ENCODE data around the gene CELA2A. TPM values are rescaled to one million over a fixed set of nuclear protein-coding genes. Genes with fewer than 3 reads are reported as not detected.

Gene CELA2A
- polyA plus RNA-seq, 2 of the 4 experiments (the other 2 are of a cell fraction): not detected

DNA sequence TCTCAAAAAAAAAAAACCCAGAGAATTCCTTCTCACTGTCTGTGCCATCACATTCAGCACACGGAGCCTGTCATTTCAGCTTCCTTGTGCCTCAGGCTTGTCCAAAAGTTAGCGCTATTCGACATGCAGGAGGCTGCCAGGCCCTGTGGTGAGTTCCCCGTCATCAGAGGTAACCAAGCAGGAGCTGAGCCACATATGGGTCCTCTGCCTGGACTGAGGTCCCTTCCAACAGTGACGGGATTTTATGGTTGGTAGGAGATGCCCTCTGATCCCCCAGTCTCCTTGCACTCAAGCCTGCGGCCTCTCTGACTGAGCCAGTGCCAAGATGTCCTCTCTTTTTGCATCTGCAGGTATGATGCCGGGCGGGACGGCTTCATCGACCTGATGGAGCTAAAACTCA, 31.0 kb upstream of the CELA2A start:
- Histone ChIP-seq H3K4me2 (no peak overlapping the region), H3K9me3 (no peaks in the 10 kb centered on the region), H3K4me3 (no peak overlapping the region), H3K4me1 (peaks cover 84% of the 10 kb centered on the region), H3K27ac (peak overlapping the region; percentile 97 to 98)
- ATAC-seq: no peak
- POLR2A ChIA-PET: no interaction called here
- CTCF ChIA-PET: interaction anchor here (0.7 to 9.8 kb wide), 5 partner anchors 9 to 102 kb away, joined by 3 to 150 read pairs (median 10); no protein-coding TSS in a partner anchor
- DNase-seq (ENCODE audit: low read depth in 1 of 2, low spot score in 1 of 2): no peak
- FAIRE-seq: no peak
- WGBS (ENCODE audit: missing lambda C conversion rate): 95% methylated on average over 10 of the region's 10 CpGs
- TF ChIP-seq JUN (IDR thresholded peaks at IDR 0.05) (no peak), ZFP36 (IDR thresholded peaks at IDR 0.05; ENCODE audit: borderline replicate concordance, partially characterized antibody) (peak; percentile 29)

DNA sequence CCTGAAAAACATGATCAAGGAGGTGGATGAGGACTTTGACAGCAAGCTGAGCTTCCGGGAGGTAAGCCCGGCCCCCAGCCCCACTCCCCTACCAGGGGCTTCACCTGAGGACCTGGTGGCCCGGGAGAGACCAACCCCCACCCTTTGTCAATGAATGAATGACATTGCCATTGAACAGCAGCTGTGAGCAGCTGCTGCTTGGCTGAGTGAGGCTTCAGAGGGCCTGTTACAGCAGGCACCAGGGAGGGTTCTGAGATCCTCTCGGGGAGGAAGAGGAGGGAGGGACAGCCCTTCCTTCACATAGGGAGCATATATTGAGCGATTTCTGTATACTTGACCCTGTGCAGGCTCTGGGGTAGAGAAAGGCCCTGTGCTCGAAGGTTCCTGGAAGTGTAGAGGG, 30.6 kb upstream of the CELA2A start:
- POLR2A ChIA-PET: interaction anchor here (1.2 kb wide), 1 partner anchor 16 kb away, joined by 7 read pairs; the partner anchor contains the start of gene EFHD2
- TF ChIP-seq MYC (IDR thresholded peaks at IDR 0.05; ENCODE audit: borderline replicate concordance, low read length) (no peak), FOSL2 (IDR thresholded peaks at IDR 0.05) (no peak), FOSL2 (CRISPR knock-in tag; IDR thresholded peaks at IDR 0.05) (no peak), KDM5A (IDR thresholded peaks at IDR 0.05) (no peak)
- TF ChIP-seq, protein P1, sequence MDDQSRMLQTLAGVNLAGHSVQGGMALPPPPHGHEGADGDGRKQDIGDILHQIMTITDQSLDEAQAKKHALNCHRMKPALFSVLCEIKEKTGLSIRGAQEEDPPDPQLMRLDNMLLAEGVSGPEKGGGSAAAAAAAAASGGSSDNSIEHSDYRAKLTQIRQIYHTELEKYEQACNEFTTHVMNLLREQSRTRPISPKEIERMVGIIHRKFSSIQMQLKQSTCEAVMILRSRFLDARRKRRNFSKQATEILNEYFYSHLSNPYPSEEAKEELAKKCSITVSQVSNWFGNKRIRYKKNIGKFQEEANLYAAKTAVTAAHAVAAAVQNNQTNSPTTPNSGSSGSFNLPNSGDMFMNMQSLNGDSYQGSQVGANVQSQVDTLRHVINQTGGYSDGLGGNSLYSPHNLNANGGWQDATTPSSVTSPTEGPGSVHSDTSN (IDR thresholded peaks at IDR 0.05): no peak
- 62% methylated on average over 5 of the region's 6 CpGs for WGBS (ENCODE audit: missing lambda C conversion rate)
- ATAC-seq: peak in 1 of 2 experiments; percentile 0; a peak in 1 of 6 replicates
- Histone ChIP-seq H3K4me2 (peak overlapping the region; percentile 81), H3K4me1 (peaks cover 86% of the 10 kb centered on the region), H3K27ac (peak overlapping the region; percentile 97 to 98), H3K4me3 (no peak overlapping the region), H3K9me3 (no peaks in the 10 kb centered on the region)
- no peak for DNase-seq (ENCODE audit: low read depth in 1 of 2, low spot score in 1 of 2)
- FAIRE-seq: no peak
- CTCF ChIA-PET: interaction anchor here (0.7 to 9.8 kb wide), 7 partner anchors 9 to 108 kb away, joined by 3 to 150 read pairs (median 10); no protein-coding TSS in a partner anchor

GRCh38 chr1:15426492-15427279, 29.8 kb upstream of the CELA2A start:
- 21% methylated on average over 19 of the region's 30 CpGs for WGBS (ENCODE audit: missing lambda C conversion rate)
- H3K4me3 ChIP-seq: peak overlapping the region; percentile 26; the same call in 1 of the 3 replicates
- FAIRE-seq (no peak), DNase-seq (ENCODE audit: low read depth in 1 of 2, low spot score in 1 of 2) (peak; percentile 54 to 89), ATAC-seq (peak; percentile 75 to 77)
- H3K9me3 ChIP-seq: no peaks in the 10 kb centered on the region
- peak overlapping the region; percentile 81 for H3K4me2 ChIP-seq
- H3K4me1 ChIP-seq: peaks cover 84% of the 10 kb centered on the region
- H3K27ac ChIP-seq: peak overlapping the region; percentile 97 to 98
- CTCF ChIA-PET: interaction anchor here (0.7 to 9.8 kb wide), 17 partner anchors 9 to 138 kb away, joined by 3 to 150 read pairs (median 5); partner anchors contain the start of gene EFHD2
- POLR2A ChIA-PET: interaction anchor here (1.2 kb wide), 3 partner anchors 17 to 103 kb away, joined by 5 to 7 read pairs (median 6); partner anchors contain the start of gene EFHD2
- TF ChIP-seq, protein P2, sequence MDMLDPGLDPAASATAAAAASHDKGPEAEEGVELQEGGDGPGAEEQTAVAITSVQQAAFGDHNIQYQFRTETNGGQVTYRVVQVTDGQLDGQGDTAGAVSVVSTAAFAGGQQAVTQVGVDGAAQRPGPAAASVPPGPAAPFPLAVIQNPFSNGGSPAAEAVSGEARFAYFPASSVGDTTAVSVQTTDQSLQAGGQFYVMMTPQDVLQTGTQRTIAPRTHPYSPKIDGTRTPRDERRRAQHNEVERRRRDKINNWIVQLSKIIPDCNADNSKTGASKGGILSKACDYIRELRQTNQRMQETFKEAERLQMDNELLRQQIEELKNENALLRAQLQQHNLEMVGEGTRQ (IDR thresholded peaks at IDR 0.05): no peak
- peak; percentile 49 for TF ChIP-seq JUNB (IDR thresholded peaks at IDR 0.05)
- TF ChIP-seq HOXB5 (CRISPR knock-in tag; IDR thresholded peaks at IDR 0.05): 0 out of 2 replicates have a peak, but pooled peaks have one; percentile 28
- TF ChIP-seq PHF8 (IDR thresholded peaks at IDR 0.05; ENCODE audit: borderline replicate concordance, low read depth): no peak
- no peak for TF ChIP-seq REST (IDR thresholded peaks at IDR 0.05)
- no peak for TF ChIP-seq E2F6 (IDR thresholded peaks at IDR 0.05; ENCODE audit: borderline replicate concordance, low read depth)
- TF ChIP-seq, protein P3, sequence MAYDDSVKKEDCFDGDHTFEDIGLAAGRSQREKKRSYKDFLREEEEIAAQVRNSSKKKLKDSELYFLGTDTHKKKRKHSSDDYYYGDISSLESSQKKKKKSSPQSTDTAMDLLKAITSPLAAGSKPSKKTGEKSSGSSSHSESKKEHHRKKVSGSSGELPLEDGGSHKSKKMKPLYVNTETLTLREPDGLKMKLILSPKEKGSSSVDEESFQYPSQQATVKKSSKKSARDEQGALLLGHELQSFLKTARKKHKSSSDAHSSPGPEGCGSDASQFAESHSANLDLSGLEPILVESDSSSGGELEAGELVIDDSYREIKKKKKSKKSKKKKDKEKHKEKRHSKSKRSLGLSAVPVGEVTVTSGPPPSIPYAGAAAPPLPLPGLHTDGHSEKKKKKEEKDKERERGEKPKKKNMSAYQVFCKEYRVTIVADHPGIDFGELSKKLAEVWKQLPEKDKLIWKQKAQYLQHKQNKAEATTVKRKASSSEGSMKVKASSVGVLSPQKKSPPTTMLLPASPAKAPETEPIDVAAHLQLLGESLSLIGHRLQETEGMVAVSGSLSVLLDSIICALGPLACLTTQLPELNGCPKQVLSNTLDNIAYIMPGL (CRISPR knock-in tag; IDR thresholded peaks at IDR 0.05; ENCODE audit: borderline replicate concordance): no peak
- TF ChIP-seq, protein P4, sequence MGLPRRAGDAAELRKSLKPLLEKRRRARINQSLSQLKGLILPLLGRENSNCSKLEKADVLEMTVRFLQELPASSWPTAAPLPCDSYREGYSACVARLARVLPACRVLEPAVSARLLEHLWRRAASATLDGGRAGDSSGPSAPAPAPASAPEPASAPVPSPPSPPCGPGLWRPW (IDR thresholded peaks at IDR 0.05): no peak
- TF ChIP-seq CTCF (IDR thresholded peaks at IDR 0.05): peak; percentile 27; the same call in 2 of the 3 replicates
- peak; percentile 43 for TF ChIP-seq FOSL2 (IDR thresholded peaks at IDR 0.05)
- TF ChIP-seq FOSL2 (CRISPR knock-in tag; IDR thresholded peaks at IDR 0.05): peak; percentile 94
- TF ChIP-seq POLR2AphosphoS2 (conservative IDR thresholded peaks at IDR 0.05; ENCODE audit: low read length): no peak
- no peak for TF ChIP-seq MAZ (IDR thresholded peaks at IDR 0.05; ENCODE audit: borderline replicate concordance, low read depth, low read length)

Measured in A549 (cell line).